GM18907 (cell line): Measurements from ENCODE around the gene OR5AR1.
"Not testable (repeated sequence)": the region's sequence is repeated elsewhere in the genome, so short reads cannot be mapped to it uniquely, and the experiment has no call there.

Experiments
- ATAC-seq: cut with Tn5 transposase; IDR thresholded peaks from one replicate; pipeline ENCODE4 v1.9.1; 2021; ENCODE audit warnings: mild to moderate bottlenecking, moderate library complexity; ENCODE audit not compliant: unreplicated experiment

The OR5AR1 gene

GRCh38 chr11:56663386-56663785 is at the start of gene OR5AR1:
Gene OR5AR1 (plus strand): TSS chr11:56663686. CDS start chr11:56663686, 0 bp downstream.
- no peak for ATAC-seq

GRCh38 chr11:56624661-56625110 is 38.8 kb upstream of the OR5AR1 start:
- peak; percentile 54 for ATAC-seq

GRCh38 chr11:56625946-56626345 is 37.5 kb upstream of the OR5AR1 start:
- ATAC-seq, result no peak

- no peak for ATAC-seq
These were observed 31.2 kb upstream of the OR5AR1 start for GRCh38 chr11:56632329-56632728.

GRCh38 chr11:56636861-56637260 is 26.6 kb upstream of the OR5AR1 start:
- ATAC-seq, result no peak

GRCh38 chr11:56637500-56637899 is 26.0 kb upstream of the OR5AR1 start:
- ATAC-seq, result no peak

GRCh38 chr11:56642339-56642738 is 21.1 kb upstream of the OR5AR1 start, which contains the start of gene OR5AP2:
Gene OR5AP2 (minus strand): TSS chr11:56642439. CDS start chr11:56642439, 0 bp downstream.
- no peak for ATAC-seq

GRCh38 chr11:56659755-56660154 is 3.7 kb upstream of the OR5AR1 start:
- ATAC-seq, result no peak

GRCh38 chr11:56670984-56671383 is 7.5 kb downstream of the OR5AR1 start:
- ATAC-seq, result no peak

GRCh38 chr11:56688554-56689100 is 25.1 kb downstream of the OR5AR1 start:
- ATAC-seq, result no peak

- not testable (repeated sequence) for ATAC-seq
These were observed 27.7 kb downstream of the OR5AR1 start for GRCh38 chr11:56691179-56691578.

- ATAC-seq, result no peak
These were observed 29.9 kb downstream of the OR5AR1 start for GRCh38 chr11:56693428-56693827.

GRCh38 chr11:56698795-56699194 is 35.3 kb downstream of the OR5AR1 start, which contains the start of gene OR9G1:
Gene OR9G1 (plus strand): TSS chr11:56699095. CDS start chr11:56700388, 1,293 bp downstream.
- no peak for ATAC-seq

GRCh38 chr11:56700242-56700913 is 36.9 kb downstream of the OR5AR1 start:
- ATAC-seq, result no peak

- no peak for ATAC-seq
These were observed 37.5 kb downstream of the OR5AR1 start for GRCh38 chr11:56700914-56701485.

- ATAC-seq, result no peak
These were observed 42.4 kb downstream of the OR5AR1 start for GRCh38 chr11:56705784-56706396.

GRCh38 chr11:56706486-56706885 is 43.0 kb downstream of the OR5AR1 start:
- no peak for ATAC-seq

GRCh38 chr11:56714206-56714605 is 50.7 kb downstream of the OR5AR1 start:
- ATAC-seq, result no peak
